Caco-2 (cell line): Measurements from ENCODE around the gene LRRN3. TPM values are rescaled to one million over a fixed set of nuclear protein-coding genes. Genes with fewer than 3 reads are reported as not detected.
A peak's percentile ranks its signal among the peaks of the same experiment; 100 is the strongest.
"Not testable (repeated sequence)": the region's sequence is repeated elsewhere in the genome, so short reads cannot be mapped to it uniquely, and the experiment has no call there.

Experiments
- BruUV-seq: library from RNA; stranded (reverse); fragments of 400-500 nt; replicated peaks from 2 replicates; lab custom pipeline; 2021; lab: Mats Ljungman, UMichigan
- CTCF ChIA-PET: fragments of 300-600 bp; sonication (Branson Sonifier 250); formaldehyde crosslinking; loops from one replicate; lab custom pipeline; 2022; ENCODE audit warnings: antibody characterized with exemption; lab: Charles Lee
- POLR2A ChIA-PET: fragments of 300-600 bp; sonication (Branson Sonifier 250); formaldehyde crosslinking; loops from one replicate; lab custom pipeline; 2022; ENCODE audit warnings: antibody characterized with exemption; lab: Charles Lee
- DNase-seq, 2 experiments: peaks; one replicate each; pipeline versions ENCODE4 v3.0.0 to v3.0.0-alpha.2; 2020 to 2022
- H3K27me3 ChIP-seq: replicated peaks from 2 replicates; pipeline ENCODE4 v1.6.0; 2011; ENCODE audit warnings: low read length; ENCODE audit not compliant: control insufficient read depth, insufficient read depth
- H3K36me3 ChIP-seq: 2 replicates; pipeline ENCODE4 v1.5.1; 2011; ENCODE audit warnings: low read length; ENCODE audit not compliant: control insufficient read depth, insufficient read depth
- H3K4me1 ChIP-seq: fragments of 250-450 bp; sonication (Bioruptor Pico); 2 replicates; pipeline ENCODE4 v1.5.1; 2020; ENCODE audit warnings: mild to moderate bottlenecking
- H3K4me3 ChIP-seq: 2 replicates; pipeline ENCODE4 v1.5.1; 2011; ENCODE audit warnings: low read depth, mild to moderate bottlenecking, control low read depth, low read length
- H3K9me3 ChIP-seq: fragments of 250-450 bp; sonication (Bioruptor Pico); 2 replicates; pipeline ENCODE4 v1.5.1; 2020; ENCODE audit warnings: mild to moderate bottlenecking, moderate library complexity
- H3K27ac Mint-ChIP-seq: one replicate; pipeline ENCODE4 v1.8.0; 2022; ENCODE audit warnings: mixed read lengths; ENCODE audit not compliant: unreplicated experiment
- H3K27me3 Mint-ChIP-seq: one replicate; pipeline ENCODE4 v1.8.0; 2022; ENCODE audit warnings: mixed read lengths; ENCODE audit not compliant: insufficient read depth, unreplicated experiment
- H3K36me3 Mint-ChIP-seq: one replicate; pipeline ENCODE4 v1.8.0; 2022; ENCODE audit warnings: mild to moderate bottlenecking, mixed read lengths; ENCODE audit not compliant: insufficient read depth, unreplicated experiment
- H3K4me1 Mint-ChIP-seq: one replicate; pipeline ENCODE4 v1.8.0; 2022; ENCODE audit warnings: low read depth, mixed read lengths; ENCODE audit not compliant: unreplicated experiment
- H3K4me3 Mint-ChIP-seq: one replicate; pipeline ENCODE4 v1.8.0; 2022; ENCODE audit warnings: mild to moderate bottlenecking, moderate library complexity, mixed read lengths; ENCODE audit not compliant: unreplicated experiment
- H3K9me3 Mint-ChIP-seq: one replicate; pipeline ENCODE4 v1.8.0; 2022; ENCODE audit warnings: mixed read lengths; ENCODE audit not compliant: unreplicated experiment
- intact Hi-C: fragments of 100-400 bp; cut with micrococcal nuclease; formaldehyde crosslinking; loops from one replicate; pipeline ENCODE4 v1.10.0; 2022; ENCODE audit not compliant: unreplicated experiment
- total RNA-seq: library from RNA; stranded (reverse); gene quantifications from 2 replicates; pipeline ENCODE4 v1.2.3, GENCODE V29; 2022
- TF ChIP-seq, protein P1 (sequence below), 2 experiments: fragments of 200-600 bp in 1 of 2; IDR thresholded peaks; 1 replicate in 1 of 2; 2 replicates in 1 of 2; pipeline versions ENCODE4 v1.5.1 to v1.8.0; 2011 to 2022; ENCODE audit warnings: antibody characterized with exemption in 1 of 2, control low read depth in 1 of 2, inconsistent platforms in 1 of 2, low read depth in 1 of 2, low read length in 1 of 2, mild to moderate bottlenecking in 1 of 2, moderate library complexity in 1 of 2; ENCODE audit not compliant: insufficient read depth in 1 of 2, severe bottlenecking in 1 of 2, unreplicated experiment in 1 of 2

LRRN3 gene
- total RNA-seq, 1 experiment from 2014 or later, result 0.68 TPM

- no peaks in the 10 kb centered on the region for H3K36me3 ChIP-seq
- TF ChIP-seq, protein P1, sequence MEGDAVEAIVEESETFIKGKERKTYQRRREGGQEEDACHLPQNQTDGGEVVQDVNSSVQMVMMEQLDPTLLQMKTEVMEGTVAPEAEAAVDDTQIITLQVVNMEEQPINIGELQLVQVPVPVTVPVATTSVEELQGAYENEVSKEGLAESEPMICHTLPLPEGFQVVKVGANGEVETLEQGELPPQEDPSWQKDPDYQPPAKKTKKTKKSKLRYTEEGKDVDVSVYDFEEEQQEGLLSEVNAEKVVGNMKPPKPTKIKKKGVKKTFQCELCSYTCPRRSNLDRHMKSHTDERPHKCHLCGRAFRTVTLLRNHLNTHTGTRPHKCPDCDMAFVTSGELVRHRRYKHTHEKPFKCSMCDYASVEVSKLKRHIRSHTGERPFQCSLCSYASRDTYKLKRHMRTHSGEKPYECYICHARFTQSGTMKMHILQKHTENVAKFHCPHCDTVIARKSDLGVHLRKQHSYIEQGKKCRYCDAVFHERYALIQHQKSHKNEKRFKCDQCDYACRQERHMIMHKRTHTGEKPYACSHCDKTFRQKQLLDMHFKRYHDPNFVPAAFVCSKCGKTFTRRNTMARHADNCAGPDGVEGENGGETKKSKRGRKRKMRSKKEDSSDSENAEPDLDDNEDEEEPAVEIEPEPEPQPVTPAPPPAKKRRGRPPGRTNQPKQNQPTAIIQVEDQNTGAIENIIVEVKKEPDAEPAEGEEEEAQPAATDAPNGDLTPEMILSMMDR (IDR thresholded peaks at IDR 0.05; ENCODE audit: insufficient read depth in 1 of 2, low read depth in 1 of 2, low read length in 1 of 2, severe bottlenecking in 1 of 2, unreplicated experiment in 1 of 2), result no peak
- H3K4me3 ChIP-seq, result no peak overlapping the region
- H3K27me3 Mint-ChIP-seq, result no peaks in the 10 kb centered on the region
- POLR2A ChIA-PET, result no interaction called here
- no peak for DNase-seq
- H3K4me3 Mint-ChIP-seq, result no peak overlapping the region
- H3K4me1 ChIP-seq, result 0 out of 2 replicates have a peak, but pooled peaks cover 5% of the 10 kb centered on the region
- no peaks in the 10 kb centered on the region for H3K36me3 Mint-ChIP-seq
- H3K27ac Mint-ChIP-seq, result no peak overlapping the region
- BruUV-seq, result no TSS peak
- peaks cover 13% of the 10 kb centered on the region for H3K9me3 Mint-ChIP-seq
- no peaks in the 10 kb centered on the region for H3K4me1 Mint-ChIP-seq
- intact Hi-C loops, result no loop called here
- CTCF ChIA-PET, result no interaction called here
- H3K27me3 ChIP-seq, result no peaks in the 10 kb centered on the region
- H3K9me3 ChIP-seq, result 0 out of 2 replicates have a peak, but pooled peaks cover 6% of the 10 kb centered on the region
Observed at GRCh38 chr7:111067682-111068081, 23.2 kb upstream of the LRRN3 start.

- DNase-seq, result no peak
- TF ChIP-seq, protein P1 (IDR thresholded peaks at IDR 0.05; ENCODE audit: insufficient read depth in 1 of 2, low read depth in 1 of 2, low read length in 1 of 2, severe bottlenecking in 1 of 2, unreplicated experiment in 1 of 2), result no peak
- Mint-ChIP-seq H3K27me3 (no peaks in the 10 kb centered on the region), H3K4me3 (no peak overlapping the region), H3K27ac (no peak overlapping the region), H3K36me3 (no peaks in the 10 kb centered on the region), H3K9me3 (peaks cover 8% of the 10 kb centered on the region), H3K4me1 (peaks cover 6% of the 10 kb centered on the region)
- no TSS peak for BruUV-seq
- POLR2A ChIA-PET, result no interaction called here
- H3K36me3 ChIP-seq, result no peaks in the 10 kb centered on the region
- H3K4me3 ChIP-seq, result no peak overlapping the region
- intact Hi-C loops, result no loop called here
- CTCF ChIA-PET, result no interaction called here
- H3K27me3 ChIP-seq, result no peaks in the 10 kb centered on the region
- H3K4me1 ChIP-seq, result 0 out of 2 replicates have a peak, but pooled peaks cover 9% of the 10 kb centered on the region
- H3K9me3 ChIP-seq, result no peaks in the 10 kb centered on the region
Observed at GRCh38 chr7:111068618-111069017, 22.3 kb upstream of the LRRN3 start.

GRCh38 chr7:111071556-111071955, 19.4 kb upstream of the LRRN3 start:
- no peaks in the 10 kb centered on the region for H3K36me3 ChIP-seq
- DNase-seq, result no peak
- no peaks in the 10 kb centered on the region for H3K9me3 Mint-ChIP-seq
- BruUV-seq, result no TSS peak
- CTCF ChIA-PET, result no interaction called here
- intact Hi-C loops, result no loop called here
- no peak overlapping the region for H3K4me3 Mint-ChIP-seq
- H3K27me3 Mint-ChIP-seq, result no peaks in the 10 kb centered on the region
- no peak overlapping the region for H3K27ac Mint-ChIP-seq
- peaks cover 25% of the 10 kb centered on the region; the same call in 1 of the 2 replicates for H3K4me1 ChIP-seq
- H3K4me1 Mint-ChIP-seq, result peaks cover 19% of the 10 kb centered on the region
- TF ChIP-seq, protein P1 (IDR thresholded peaks at IDR 0.05; ENCODE audit: insufficient read depth in 1 of 2, low read depth in 1 of 2, low read length in 1 of 2, severe bottlenecking in 1 of 2, unreplicated experiment in 1 of 2), result no peak
- H3K4me3 ChIP-seq, result no peak overlapping the region
- H3K27me3 ChIP-seq, result no peaks in the 10 kb centered on the region
- H3K9me3 ChIP-seq, result no peaks in the 10 kb centered on the region
- POLR2A ChIA-PET, result no interaction called here
- no peaks in the 10 kb centered on the region for H3K36me3 Mint-ChIP-seq

- H3K9me3 Mint-ChIP-seq, H3K4me3 ChIP-seq, H3K27me3 ChIP-seq, H3K36me3 Mint-ChIP-seq, H3K9me3 ChIP-seq, H3K36me3 ChIP-seq, H3K27me3 Mint-ChIP-seq, POLR2A ChIA-PET, intact Hi-C loops, BruUV-seq: not testable (repeated sequence)
- peak; percentile 49 to 58 for DNase-seq
- H3K4me1 ChIP-seq, result peaks cover 25% of the 10 kb centered on the region; the same call in 1 of the 2 replicates
- Mint-ChIP-seq H3K27ac (peak overlapping the region; percentile 20), H3K4me1 (peaks cover 19% of the 10 kb centered on the region), H3K4me3 (peak overlapping the region; percentile 8)
- CTCF ChIA-PET, result interaction anchor here (0.7 kb wide), 1 partner anchor 20 kb away, joined by 10 read pairs; no protein-coding TSS in a partner anchor
Observed at GRCh38 chr7:111072658-111073057, 18.3 kb upstream of the LRRN3 start.
